CD4-positive, alpha-beta T cell treated with Interleukin-10 for 1 hour (primary cell): Measurements from ENCODE around the gene SRSF12.
A peak's percentile ranks its signal among the peaks of the same experiment; 100 is the strongest.
"Not testable (repeated sequence)": the region's sequence is repeated elsewhere in the genome, so short reads cannot be mapped to it uniquely, and the experiment has no call there.

Experiments
- DNase-seq: peaks from one replicate; pipeline ENCODE4 v3.0.0-alpha.2; 2020

The SRSF12 gene

DNA sequence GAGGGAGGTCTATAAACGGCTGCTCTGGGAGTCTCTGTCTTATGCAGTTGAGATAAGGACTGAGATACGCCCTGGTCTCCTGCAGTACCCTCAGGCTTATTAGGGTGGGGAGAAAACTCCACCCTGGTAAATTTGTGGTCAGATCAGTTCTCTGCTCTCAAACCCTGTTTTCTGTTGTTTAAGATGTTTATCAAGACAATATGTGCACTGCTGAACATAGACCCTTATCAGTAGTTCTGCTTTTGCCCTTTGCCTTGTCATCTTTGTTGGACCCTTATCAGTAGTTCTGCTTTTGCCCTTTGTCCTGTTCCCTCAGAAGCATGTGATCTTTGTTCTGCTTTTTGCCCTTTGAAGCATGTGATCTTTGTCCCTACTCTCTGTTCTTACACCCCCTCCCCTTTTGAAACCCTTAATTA is 10.4 kb upstream of the SRSF12 start:
- not testable (repeated sequence) for DNase-seq

DNA sequence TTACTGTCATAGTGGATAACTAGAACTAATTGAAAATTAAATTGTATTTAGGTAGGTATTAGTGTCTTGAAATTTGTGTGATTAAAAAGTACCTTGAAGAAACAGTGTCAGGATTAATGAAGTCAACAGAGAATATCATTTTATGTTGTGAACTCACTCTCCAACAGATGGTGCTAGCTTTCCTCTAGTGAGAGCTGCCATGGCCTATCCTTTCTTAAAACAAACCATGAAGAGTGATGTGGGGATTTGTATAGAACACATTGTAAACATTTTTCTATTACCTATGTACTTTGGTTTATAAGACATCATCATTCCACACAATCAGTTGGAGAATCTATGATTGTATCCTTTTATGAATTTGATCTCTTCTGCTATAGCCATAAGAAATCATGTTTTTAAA is 4.8 kb upstream of the SRSF12 start:
- DNase-seq, result peak; percentile 42

DNA sequence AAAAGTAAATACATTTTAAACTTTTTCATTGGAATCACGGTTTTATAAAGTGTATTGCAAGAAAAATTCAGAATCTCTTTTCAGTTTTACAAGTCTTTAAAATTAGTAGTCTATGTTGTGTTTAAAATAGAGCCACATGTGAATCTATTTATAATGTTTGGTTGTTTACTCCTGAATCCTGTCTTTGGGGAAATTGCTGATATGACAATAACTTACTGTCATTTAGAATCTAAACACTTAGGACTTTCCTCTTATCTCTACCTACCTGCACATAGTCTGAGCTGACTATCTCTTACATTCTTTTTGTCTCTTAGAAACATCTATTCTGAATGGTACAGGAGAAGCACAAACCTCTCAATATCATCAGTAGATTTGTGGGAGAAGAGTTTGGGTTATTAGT is 4.1 kb upstream of the SRSF12 start:
- DNase-seq, result no peak

DNA sequence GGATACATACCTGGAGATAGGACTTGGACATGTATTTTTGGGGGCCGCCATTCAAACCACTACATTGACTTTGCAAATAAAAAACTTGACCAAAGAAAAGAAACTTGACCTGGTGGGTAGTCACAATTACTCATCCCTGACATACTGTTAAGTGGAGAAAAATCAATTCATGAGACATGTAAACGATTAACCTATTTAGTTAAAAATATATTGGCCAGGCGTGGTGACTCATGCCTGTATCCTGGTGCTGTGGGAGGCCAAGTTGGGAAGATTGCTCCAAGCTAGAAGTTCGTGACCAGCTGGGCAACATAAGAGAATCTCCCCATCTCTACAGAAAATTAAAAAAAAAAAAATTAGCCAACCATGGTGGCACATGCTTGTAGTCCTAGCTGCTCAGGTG is 2.5 kb upstream of the SRSF12 start:
- DNase-seq, result no peak

DNA sequence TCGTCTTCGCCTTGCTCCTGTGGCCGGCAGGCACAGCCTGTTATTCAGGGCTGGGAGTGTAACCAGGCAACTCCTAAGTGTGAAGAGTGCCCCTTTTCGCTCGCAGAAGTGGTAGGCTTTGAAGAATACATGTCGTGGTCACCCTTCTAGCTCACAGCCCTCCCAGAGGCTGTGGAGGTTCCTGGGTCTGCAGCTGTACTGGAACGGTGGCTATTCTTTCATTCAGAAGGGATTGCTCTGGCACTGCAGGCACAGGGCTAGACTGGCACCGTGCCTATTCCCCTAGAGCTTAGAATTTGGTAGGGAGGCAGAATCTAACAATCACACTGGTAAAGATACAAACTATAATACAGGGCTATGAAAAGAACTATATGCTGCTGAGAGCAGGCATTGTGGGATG is 1.1 kb upstream of the SRSF12 start:
- no peak for DNase-seq

DNA sequence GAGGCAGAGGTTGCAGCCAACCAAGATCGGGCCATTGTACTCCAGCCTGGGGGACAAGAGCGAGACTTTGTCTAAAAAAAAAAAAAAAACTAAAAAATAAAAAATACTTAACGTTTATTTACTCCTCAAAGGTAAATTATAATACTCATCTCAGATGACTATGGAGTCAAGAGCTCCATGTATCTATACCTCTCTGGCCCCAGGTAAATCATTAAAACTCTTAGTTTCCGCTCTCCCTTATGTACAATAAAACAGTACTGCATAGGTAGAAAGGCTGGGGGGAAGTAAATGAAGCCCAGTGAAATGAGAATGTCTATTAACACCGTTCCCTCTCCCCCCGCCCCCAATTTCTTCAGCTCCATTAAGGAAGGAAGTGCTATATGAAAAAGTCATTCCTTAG is 1.2 kb downstream of the SRSF12 start:
- DNase-seq, result no peak

DNA sequence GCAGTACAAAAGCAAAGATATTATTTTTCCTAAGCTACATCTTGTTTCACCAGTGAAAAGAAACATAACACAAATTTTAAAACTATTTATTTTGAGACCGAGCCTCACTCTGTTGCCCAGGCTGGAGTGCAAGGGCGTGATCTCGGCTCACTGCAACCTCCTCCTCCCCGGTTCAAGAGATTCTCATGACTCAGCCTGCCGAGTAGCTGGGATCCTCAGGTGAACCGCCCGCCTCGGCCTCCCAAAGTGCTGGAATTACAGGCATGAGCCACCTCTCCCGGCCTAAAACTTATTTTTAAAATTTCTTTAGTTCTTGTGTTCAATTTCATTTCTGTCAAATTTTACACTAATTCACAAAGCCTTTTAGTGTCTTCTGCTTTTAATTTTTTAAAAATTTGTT is 5.9 kb downstream of the SRSF12 start:
- no peak for DNase-seq

DNA sequence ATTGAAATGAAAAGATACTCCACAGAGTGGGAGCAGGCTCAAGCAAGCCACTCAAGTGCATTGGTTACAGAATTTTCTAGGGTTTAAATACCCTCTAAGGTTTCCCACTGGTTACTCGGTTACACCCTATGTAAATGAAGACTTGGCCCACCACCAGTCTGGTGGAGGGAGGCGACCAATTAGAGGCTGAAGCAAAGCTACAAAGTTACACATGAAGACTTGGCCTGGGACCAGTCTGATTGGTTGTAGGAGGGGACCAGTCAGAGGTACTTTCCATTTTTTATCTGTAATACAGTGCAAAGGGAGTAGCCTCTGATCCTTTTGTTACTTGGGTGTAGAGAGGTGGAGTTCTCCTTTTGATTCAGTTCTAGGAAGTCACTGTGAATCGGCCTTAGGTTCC is 7.6 kb downstream of the SRSF12 start:
- DNase-seq, result no peak

DNA sequence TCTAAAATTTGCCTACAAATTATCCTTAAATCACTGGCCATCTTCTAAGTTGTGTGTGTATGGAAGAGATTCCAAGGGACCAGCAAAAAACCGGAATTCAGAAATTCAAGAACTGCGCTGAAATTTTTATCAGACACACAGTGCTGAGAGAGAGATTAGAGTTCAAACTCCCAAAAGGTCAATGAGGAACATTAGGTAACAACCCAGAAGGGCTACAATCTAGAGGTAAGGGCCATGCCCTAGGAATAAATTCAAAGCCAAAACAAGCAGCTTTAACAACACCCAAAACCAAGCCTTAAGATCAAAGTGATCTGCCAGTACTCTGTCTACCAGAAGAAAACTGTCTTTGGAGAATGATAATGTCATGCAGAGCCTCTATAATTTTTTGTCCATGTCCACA is 17.8 kb downstream of the SRSF12 start:
- DNase-seq, result no peak

DNA sequence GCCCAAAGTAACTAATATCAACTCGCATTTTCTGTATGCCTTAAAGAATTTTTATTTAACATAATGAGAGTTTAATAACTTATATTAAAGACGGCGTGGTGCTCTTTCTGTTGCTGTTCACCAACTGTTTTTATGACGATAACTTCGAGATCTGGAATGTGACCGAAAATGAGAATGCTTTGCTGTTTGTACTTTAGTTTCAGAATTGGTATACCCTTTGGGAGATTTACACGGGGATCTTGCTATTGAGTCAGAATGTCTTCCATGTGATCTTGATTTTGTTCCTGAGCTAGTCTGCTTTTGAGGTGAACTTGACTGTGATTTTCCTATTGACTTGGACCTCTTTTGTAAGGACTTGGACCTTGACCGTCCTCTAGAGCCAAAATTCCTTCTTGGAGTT is 19.4 kb downstream of the SRSF12 start:
- no peak for DNase-seq

DNA sequence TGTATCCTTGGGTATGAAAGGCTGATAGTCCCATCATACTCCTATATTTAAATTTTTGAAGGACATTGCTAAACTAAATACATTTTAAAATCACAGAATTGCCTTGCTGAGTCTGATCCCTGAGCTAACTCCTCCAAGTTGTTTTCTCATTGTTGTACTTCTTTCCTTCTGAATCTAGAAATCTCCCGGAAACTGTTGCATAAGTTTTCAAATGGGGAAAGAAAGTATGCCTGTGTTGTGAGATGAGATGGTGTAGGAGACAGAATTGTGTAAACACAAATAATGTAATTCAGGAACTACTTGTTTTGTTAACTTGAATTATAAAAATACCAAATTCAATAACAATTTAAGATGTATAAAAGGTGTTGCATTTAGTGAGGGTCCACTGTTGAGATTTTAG is 30.0 kb downstream of the SRSF12 start:
- DNase-seq, result no peak

DNA sequence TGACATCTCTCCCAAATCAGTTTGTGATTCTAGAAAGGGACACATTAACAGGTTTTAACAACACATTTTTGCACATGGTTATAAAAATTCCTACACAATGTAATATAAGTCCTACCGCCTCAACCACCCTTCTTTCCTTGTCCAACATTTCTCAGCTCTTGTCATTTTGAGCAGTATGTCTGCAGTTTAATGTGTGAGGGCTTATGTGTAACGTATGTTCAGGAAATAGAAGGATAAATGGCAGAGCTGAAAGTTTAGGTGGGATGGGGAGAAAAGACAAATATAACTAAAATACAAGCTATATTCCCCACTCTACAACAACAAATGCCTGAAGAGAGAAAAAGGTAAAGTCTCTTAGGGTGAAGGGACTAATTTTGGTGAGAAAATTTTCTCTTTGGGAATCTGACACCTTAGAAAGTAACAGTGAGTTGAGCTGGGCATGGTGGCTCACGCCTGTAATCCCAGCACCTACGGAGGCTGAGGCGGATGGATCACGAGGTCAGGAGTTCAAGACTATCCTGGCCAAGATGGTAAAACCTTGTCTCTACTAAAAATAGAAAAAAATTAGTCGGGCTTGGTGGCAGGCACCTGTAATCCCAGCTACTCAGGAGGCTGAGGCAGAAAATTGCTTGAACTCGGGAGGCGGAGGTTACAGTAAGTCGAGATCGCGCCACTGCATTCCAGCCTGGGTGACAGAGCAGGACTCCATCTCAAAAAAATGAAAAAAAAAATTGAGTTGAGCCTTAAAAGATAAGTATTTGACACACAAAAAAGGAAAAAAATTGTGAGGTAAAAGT is 32.3 kb downstream of the SRSF12 start:
- DNase-seq, result no peak

DNA sequence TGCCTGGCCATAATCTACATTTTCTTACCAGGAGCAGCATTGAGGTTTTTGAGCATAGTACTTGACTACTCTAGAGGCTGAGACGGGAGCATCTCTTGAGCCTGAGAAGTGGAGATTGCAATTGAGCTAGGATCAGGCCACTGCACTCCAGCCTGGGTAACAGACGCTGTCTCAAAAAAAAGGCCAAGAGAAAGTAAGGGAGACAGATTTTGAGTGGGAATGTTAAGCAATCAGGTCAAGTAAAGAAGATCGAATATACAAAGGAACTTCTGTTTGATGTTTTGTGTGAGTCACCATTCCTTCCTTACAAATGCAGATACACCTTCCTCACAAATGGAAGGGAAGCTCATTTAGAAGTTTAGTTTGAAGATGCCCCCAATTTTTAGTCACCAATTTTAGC is 32.9 kb downstream of the SRSF12 start:
- DNase-seq, result no peak

DNA sequence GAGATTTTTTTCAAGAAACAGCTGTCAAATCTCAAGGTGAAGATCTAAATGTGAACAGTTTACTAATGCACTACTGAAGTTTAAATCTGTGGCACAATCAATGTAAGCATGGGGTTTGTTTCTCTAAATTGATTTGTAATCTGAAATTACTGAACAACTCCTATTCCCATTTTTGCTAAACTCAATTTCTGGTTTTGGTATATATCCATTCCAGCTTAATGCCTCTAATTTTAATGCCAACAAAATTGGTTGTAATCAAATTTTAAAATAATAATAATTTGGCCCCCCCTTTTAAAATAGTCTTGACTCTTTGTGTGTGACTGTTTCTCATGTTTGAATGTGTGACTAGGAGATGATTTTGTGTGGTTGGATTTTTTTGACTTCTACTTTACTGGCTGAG is 33.3 kb downstream of the SRSF12 start:
- DNase-seq, result no peak

DNA sequence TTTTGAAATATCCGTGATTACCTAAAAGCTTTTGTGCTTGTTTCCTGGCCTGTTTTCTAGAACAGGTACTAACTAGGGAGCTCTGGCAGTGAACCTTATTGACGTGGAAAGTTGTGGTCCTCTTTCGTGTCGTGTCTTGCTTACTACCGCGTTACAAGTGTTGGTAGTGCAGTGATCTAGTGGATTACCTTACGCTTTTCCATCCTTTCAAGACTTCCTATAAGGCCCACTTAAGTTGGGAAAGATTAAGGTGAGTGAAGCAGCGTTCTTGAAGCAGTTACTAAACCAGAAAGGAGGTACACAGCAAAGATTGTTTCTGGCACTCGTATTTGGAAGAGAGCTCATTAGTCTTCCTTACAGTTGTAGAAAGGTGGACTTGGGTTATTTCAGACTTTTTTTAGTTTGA is 35.4 kb downstream of the SRSF12 start:
- peak; percentile 43 for DNase-seq

DNA sequence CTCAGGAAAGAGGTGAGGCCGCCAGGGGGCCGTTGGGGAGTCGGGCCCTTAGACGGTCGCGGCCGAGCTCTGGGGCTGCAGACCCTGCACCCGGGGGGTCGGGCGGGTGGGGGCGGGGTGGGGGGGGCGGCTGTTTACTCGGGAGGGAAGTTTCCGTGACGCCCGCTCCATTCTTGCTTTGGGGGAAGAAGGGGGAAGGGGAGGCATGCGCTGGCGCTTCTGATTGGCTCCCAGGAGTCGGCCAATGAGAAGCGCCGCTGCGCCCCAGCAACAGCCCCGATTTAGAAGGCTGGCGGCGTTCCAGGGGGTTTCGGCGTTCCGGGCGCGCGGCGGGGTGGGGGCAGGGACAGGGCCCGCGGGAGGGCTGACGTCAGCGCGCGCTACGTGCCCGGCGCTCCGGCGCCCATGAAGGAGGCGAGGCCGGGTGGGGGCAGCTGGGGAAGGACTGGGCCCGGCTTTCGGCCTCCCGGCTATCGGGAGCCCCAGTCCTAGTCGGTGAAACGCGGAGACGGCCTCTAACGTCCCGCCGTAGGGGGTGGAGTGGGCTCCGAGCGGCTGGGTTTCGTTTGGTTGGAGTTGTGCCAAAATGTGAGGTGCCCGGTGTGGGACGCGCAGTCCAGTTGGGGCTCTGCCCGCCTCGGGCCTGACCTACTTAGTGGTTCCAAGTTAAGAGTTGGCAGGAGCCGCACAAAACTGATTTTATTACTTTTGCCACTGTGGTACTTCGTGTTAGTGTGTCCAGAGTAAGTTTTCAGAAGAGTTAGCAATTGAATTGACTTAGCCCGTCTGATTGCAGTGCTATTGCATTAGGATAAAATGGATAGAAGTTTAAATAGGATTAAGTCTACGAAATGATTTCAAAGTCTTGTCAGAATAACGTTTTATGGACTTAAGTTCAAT is 36.2 kb downstream of the SRSF12 start:
- peak; percentile 98 for DNase-seq

DNA sequence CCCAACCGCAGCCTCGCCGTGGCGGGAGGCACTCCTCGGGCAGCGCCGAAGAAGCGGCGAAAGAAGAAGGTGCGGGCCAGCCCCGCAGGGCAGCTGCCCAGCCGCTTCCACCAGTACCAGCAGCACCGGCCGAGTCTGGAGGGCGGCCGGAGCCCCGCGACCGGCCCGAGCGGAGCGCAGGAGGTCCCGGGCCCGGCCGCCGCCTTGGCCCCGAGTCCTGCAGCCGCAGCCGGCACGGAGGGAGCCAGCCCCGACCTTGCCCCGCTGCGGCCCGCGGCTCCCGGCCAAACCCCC is 36.8 kb downstream of the SRSF12 start:
- DNase-seq, result no peak

DNA sequence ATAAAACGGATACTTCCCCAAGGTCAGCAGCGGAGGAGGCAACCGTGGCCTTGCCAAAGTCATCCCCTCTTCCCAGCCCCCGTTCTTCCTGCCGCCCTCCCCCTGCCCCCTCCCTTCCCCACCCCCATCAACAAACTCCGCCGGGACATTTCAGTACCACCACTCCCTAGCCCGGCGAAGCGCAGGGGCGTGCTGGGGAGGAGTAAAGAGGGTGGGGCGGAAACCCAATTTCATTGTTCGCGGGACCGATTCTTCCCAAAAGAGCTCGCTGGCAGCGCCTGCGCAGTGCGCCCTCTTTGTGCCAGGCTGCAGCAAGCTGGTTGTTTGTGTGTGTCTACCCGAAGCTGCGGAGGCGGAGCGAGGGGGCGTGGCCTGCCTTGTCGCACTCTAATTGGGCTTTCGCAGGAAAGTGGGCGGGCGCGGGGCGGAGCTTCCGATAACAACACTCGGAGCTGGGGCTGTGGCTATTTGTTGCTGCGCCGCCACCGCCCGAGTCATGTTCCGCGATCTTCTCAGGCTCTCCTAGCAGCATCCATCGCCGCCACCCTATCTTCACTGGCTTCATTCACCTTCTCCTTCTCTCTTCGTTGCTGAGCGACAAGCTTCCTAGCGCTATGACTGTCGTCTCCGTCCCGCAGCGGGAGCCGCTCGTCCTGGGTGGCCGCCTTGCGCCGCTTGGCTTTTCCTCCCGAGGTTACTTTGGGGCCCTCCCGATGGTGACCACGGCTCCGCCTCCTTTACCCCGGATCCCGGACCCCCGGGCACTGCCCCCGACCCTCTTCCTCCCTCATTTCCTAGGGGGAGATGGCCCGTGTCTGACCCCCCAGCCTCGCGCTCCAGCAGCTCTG is 37.4 kb downstream of the SRSF12 start, which contains the start of gene PNRC1:
TSS of gene PNRC1 (plus strand) at position 471 of the 848 bp plus-strand sequence. CDS start at position 615, 144 bp downstream.
- peak; percentile 100 for DNase-seq

DNA sequence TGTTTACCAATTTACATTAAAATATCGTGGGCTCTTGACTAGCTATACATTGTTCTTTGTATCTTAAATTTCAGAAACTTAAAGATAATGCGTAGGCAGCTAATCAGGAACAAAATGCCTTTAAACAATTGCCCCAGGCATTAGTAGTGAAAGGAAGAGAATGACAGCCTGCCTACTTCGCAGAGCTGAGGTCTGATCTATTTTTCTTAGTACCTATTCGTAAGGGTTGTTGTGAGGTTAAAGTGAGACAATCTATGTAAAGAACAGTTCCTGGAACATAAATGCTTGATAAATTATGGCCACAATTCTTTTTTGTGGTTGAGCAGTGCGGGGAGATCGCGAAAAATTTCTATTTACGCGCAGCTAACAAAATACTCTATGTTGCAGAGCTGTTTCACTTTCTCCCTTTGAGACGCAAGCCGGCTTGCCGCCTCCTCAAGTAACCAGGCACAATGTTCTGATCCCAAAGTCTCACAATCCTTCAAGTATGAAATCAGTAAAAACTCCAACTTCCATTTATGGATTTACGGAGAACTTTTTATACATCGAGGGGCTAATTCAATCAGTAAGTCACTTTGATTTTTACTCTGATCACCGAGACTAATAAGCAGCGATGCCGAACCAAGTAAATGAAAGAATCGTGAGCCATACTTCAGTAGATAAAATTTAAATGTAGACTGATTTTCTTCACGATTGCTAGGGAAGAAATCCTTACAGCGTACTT is 38.2 kb downstream of the SRSF12 start:
- DNase-seq, result peak; percentile 84

DNA sequence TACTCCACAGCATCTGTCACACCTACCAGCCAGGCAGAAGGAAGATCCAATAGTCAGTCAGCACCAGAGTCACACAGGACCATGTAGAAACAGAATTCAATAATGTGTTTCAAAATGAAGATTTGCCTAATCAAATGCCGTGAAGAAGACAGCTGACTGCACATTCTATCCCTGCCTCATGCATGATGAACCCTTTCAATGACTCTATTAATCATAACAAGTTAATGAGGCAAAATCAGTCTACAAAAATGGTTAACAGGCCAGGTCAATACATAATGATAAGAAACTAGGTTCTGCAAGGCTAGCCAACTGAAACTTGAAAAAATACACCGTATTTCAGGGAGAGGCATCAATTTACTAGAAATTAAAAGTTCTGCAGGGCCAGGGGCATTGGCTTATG is 44.0 kb downstream of the SRSF12 start:
- no peak for DNase-seq

DNA sequence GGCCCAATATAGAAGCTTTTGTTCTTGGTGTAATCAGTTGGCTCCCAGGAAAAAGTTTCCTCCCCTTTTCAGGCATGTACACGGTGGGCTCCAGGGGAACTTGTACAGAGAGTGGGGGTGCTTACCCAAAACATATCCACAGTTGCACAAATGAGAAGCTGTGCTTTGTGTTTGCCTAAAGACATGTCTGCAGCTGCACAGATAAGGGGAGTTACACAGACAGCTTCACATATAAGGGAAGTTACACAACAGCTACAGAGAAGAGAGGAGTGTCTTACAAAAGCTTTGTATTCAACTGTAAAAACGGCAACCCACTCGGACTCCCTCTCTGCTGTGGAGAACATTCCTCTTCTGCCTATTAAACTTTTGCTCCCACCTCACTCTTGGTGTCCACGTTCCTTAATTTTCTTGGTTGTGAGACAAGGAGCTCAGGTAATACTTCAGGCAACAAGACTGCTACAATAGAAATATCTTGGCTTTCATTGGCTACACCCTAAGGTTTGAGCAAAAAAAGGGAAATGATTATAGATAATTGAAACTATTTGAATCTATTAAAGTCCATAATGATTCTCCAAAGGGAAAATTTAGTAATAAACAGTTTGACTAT is 44.8 kb downstream of the SRSF12 start:
- DNase-seq, result no peak

DNA sequence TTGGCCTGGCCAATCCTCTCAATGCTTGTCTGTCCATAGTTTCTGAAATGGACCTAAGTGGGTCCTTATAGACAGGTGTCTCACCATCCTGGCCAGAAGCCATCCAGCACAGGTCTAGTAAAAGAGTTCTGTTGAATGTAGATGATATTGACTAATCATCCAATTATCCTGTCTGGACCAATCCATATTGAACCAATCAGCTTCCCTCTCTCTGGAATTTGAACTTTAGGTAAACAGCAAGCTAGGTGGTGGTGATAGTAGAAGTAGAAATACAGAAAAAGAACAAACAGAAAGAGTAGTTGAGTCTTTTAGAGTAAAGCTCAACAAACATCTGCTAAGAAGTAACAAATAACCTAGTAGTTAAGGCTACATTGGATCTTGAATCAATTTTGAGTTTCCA is 46.8 kb downstream of the SRSF12 start:
- no peak for DNase-seq
